SK-N-SH treated with all-trans-retinoic acid at 6 μM for 48 hours (cell line): ENCODE data around the gene MARS2.
"Not testable (repeated sequence)": the region's sequence is repeated elsewhere in the genome, so short reads cannot be mapped to it uniquely, and the experiment has no call there.

Experiments
- CREB5 ChIP-seq: fragments of 250-450 bp; sonication (Bioruptor Pico); IDR thresholded peaks from 2 replicates; pipeline ENCODE4 v1.5.1; 2020; ENCODE audit warnings: low read depth, mild to moderate bottlenecking, moderate library complexity
- PATZ1 ChIP-seq: fragments of 250-450 bp; sonication (Bioruptor Pico); IDR thresholded peaks from 2 replicates; pipeline ENCODE4 v1.8.0; 2020; ENCODE audit warnings: mild to moderate bottlenecking, moderate library complexity, borderline replicate concordance
- PPARA ChIP-seq: fragments of 250-450 bp; sonication (Bioruptor Pico); IDR thresholded peaks from 2 replicates; pipeline ENCODE4 v1.5.0; 2020; ENCODE audit warnings: mild to moderate bottlenecking, borderline replicate concordance
- RARB ChIP-seq: fragments of 250-450 bp; sonication (Bioruptor Pico); IDR thresholded peaks from 2 replicates; pipeline ENCODE4 v1.8.0; 2021; ENCODE audit warnings: mild to moderate bottlenecking, moderate library complexity
- SNAI2 ChIP-seq: fragments of 250-450 bp; sonication (Bioruptor Pico); IDR thresholded peaks from 2 replicates; pipeline ENCODE4 v1.5.0; 2020; ENCODE audit warnings: mild to moderate bottlenecking, moderate library complexity
- TCF4 ChIP-seq: fragments of 250-450 bp; sonication (Bioruptor Pico); IDR thresholded peaks from 2 replicates; pipeline ENCODE4 v1.8.0; 2021; ENCODE audit warnings: mild to moderate bottlenecking, moderate library complexity, borderline replicate concordance
- ZFP30 ChIP-seq: fragments of 450-650 bp; formaldehyde crosslinking; IDR thresholded peaks from 2 replicates; pipeline ENCODE4 v1.5.0; 2022; ENCODE audit warnings: mild to moderate bottlenecking, moderate library complexity

GRCh38 chr2:197728555-197729544, 23.7 kb downstream of the MARS2 start:
- TF ChIP-seq RARB; ZFP30; PPARA (CRISPR knock-in tag); PATZ1 (CRISPR knock-in tag); SNAI2 (CRISPR knock-in tag); CREB5 (CRISPR knock-in tag); TCF4 (CRISPR knock-in tag): not testable (repeated sequence)
